Head of caudate nucleus (tissue), 42 donors: ENCODE data around the gene TRMT11.
"Not testable (repeated sequence)": the region's sequence is repeated elsewhere in the genome, so short reads cannot be mapped to it uniquely, and the experiment has no call there.

ENCODE experiments used
- DNase-seq, 42 donors: peaks; one replicate each; pipeline versions ENCODE4 v3.0.0 to v3.0.0-alpha.2; 2020 to 2021; ENCODE audit warnings: mixed read lengths in 7 of 42
- intact Hi-C: fragments of 100-400 bp; cut with DNase I; formaldehyde crosslinking; loops from one replicate; pipeline ENCODE4 v1.15.0; 2022

The TRMT11 gene

DNA sequence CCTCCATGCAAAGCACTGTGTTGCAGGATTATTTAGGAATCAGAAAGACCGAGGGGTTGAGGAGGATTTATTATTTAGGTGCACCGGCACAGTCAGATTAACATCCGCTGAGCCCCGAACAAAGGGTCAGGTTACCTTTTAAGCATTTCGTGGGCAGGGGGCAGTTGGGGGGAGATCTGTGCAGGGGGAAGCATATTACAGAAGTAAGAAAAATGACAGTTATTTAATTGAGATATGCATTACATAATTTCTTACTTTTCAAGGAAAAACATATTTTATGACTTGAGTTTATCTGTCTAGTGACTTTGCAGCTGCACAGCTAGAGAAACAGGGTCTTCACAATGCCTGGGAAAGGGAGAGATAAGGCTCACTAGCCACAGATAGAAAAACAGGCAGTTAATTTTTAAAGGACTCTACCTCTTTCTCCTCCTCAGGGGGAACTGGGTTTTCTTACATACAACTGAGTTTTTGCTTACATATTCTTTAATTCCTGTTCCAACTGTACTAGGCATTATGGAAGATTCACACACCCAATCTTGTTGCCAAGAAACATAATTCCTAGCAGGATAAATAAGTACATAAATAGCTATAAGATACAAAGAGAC is 31.5 kb upstream of the TRMT11 start:
- intact Hi-C loops, result loop anchor here (10.0 kb wide), 1 partner anchor 90 kb away; no protein-coding TSS in a partner anchor
- no peak for DNase-seq

GRCh38 chr6:125955973-125956372 is 30.4 kb upstream of the TRMT11 start:
- intact Hi-C loops, result loop anchor here (2.0 to 10.0 kb wide), 2 partner anchors 91 to 165 kb away; partner anchors contain the start of gene NCOA7
- no peak for DNase-seq

GRCh38 chr6:125956506-125957390 is 29.6 kb upstream of the TRMT11 start, which contains the start of gene HINT3:
Gene HINT3 (plus strand): TSS chr6:125956770. CDS start chr6:125956978, 208 bp downstream.
- intact Hi-C loops, result loop anchor here (2.0 to 10.0 kb wide), 2 partner anchors 92 to 166 kb away; partner anchors contain the start of gene NCOA7
- peak; percentile 96 to 100 (median 98) for DNase-seq

DNA sequence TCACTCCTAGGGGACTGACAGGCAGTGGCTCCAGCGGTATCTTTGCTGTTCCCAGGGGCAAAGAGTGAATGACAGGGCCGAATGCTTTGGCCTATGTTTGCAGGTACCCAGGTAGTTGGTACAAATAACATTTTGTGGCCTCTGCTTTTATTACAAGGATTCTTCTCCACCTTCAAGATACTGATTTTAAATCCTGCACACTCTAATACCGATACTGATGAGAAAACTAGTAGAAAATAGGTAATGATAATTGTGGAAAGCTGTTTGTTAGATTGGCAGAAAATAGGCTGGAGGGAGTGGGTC is 29.0 kb upstream of the TRMT11 start:
- DNase-seq, result no peak

GRCh38 chr6:125957845-125958244 is 28.5 kb upstream of the TRMT11 start:
- intact Hi-C loops, result loop anchor here (2.0 to 10.0 kb wide), 2 partner anchors 93 to 167 kb away; partner anchors contain the start of gene NCOA7
- peak in 24 of 42 donors; percentile 17 to 78 (median 48) for DNase-seq

More for the DNA sequence above, 29.0 kb upstream of the TRMT11 start:
- intact Hi-C loops, result loop anchor here (2.0 to 10.0 kb wide), 2 partner anchors 93 to 167 kb away; partner anchors contain the start of gene NCOA7

DNA sequence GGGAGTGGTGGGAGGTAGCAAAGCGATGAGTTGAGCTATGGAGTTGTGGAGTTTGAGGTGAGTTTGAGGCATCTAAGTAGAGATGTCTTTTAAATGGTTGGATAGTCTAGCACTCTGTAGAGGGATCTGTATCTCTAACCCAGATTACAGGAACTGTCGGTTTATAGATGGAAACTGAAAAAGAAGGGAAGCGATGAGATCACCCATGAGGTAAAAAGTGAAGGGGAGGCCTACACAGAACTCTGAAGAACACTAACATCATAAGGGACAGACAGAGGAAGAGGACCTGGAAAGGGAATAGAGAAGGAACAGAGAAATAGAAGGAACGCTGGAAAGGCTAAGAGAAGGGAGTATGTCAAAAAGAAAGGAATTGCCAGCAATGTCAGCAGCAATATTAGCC is 27.3 kb upstream of the TRMT11 start:
- DNase-seq, result no peak
- intact Hi-C loops, result loop anchor here (10.0 kb wide), 1 partner anchor 94 kb away; no protein-coding TSS in a partner anchor

DNA sequence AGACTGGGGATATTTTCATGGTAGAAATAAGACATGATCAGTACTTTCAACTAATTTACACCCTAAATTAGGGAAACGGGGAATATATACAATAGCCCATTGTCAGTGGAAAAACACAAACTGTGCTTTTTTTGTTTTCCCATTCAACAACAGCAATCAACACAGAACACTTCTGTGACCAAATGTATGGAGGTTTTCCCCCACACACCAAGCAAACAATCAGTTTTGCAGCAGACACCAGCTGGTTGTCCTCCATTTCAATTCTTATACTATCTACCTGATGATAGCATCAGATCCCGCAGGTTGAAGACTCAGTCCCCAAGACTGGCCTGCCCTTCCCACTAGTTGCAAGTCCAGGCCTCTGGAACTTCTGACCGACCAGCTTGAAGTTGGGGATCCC is 25.2 kb upstream of the TRMT11 start:
- intact Hi-C loops, result no loop called here
- DNase-seq, result peak in 9 of 42 donors; percentile 8 to 54 (median 37)

DNA sequence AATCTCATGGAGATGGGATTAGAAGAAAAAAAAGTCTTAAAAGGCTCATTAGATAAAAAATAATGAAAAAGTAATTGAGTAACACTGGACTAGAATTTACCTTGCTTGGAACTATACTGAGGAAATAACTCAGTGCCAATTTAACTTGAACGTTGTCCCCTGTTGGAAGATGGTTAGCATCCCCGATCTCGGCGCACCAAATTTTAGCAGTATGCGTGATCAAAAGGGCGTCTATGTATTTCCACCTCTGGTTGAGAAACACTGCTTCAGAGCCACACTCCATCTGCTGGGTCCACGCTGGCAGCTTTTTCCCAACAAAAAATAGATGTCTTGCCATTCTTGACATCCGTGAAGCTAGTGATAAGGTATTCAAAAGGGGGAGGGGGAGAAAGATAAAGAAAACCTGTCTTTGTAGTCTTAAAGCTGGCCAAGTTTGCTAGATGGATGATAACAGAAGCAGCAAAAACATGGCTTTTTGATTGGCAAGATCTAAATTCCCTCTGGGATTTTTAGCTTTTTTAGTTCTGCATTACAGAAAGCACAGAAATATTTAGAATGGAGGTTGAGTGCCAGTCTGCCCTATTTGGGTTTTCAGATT is 23.3 kb upstream of the TRMT11 start:
- intact Hi-C loops, result no loop called here
- no peak for DNase-seq

DNA sequence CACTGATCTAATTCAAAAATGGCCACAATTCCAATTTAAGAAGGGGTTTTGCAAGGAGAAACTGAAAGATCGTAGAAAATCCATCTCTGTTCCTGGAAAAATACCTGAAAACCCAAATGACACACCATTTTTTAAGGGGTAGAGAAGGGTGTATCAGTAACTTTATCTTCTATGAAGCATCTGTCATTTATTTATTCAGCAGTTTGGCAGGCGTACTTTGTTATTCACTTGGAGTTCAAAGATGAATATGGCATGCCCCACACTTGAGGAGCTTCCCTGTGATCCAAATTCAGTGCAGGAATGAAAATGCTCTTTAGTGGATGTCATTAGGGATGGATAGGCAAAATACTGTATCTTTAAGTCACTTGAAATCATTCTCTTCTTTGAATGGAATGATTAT is 22.5 kb upstream of the TRMT11 start:
- intact Hi-C loops, result no loop called here
- no peak for DNase-seq

DNA sequence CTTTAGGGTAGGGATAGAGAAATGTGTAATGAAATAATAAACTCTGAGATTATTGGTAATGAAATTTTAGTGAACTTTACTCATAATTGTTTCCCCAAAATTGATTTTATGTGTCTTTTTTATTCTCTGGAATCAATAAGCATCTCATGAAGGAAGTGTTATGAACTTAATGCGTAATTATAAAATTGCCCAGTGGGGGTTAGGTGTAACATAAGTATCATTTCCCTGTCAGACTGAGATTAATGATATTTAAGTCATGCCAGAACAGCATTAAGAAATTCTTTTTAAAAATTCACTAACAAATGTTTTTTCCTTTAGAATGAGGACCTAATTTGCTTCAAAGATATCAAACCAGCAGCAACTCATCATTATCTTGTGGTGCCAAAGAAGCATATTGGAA is 19.8 kb upstream of the TRMT11 start:
- no peak for DNase-seq

DNA sequence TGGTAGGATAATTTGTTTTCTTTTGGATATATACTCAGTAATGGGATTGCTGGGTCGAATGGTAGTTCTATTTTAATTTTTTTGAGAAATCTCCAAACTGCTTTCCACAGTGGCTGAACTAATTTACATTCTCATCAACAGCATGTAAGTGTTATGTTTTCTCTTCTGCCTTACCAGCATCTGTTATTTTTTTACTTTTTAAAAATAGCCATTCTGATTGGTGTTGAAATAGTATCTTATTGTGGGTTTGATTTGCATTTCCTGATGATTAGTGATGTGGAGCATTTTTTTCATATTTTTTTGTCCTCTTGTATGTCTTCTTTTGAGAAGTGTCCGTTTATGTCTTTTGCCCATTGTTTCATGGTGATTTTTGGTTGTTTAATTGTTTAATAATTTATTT is 17.8 kb upstream of the TRMT11 start:
- intact Hi-C loops, result no loop called here

More for the DNA sequence above, 19.8 kb upstream of the TRMT11 start:
- intact Hi-C loops, result no loop called here

GRCh38 chr6:125970760-125971159 is 15.6 kb upstream of the TRMT11 start:
- peak in 1 of 42 donors; percentile 9 for DNase-seq
- intact Hi-C loops, result loop anchor here (10.0 kb wide), 1 partner anchor 656 kb away; no protein-coding TSS in a partner anchor

More for the DNA sequence above, 17.8 kb upstream of the TRMT11 start:
- DNase-seq, result no peak

DNA sequence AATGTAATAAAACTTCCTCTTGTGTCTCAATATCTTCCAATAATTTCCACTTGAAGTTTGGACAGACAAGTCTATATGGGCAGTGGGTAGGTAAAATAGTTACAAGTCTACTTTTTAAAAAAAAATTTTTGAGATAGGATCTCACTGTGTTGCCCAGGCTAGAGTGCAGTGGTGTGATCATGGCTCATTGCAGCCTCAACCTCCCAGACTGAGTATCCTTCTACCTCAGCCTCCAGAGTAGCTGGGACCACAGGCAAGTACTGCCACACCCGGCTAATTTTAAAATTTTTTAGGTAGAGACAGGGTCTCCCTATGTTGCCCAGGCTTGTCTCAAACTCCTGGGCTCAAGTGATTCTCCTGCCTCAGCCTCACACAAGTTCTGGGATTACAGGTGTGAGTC is 13.9 kb upstream of the TRMT11 start:
- DNase-seq, result not testable (repeated sequence)
- intact Hi-C loops, result loop anchor here (10.0 kb wide), 1 partner anchor 658 kb away; no protein-coding TSS in a partner anchor

GRCh38 chr6:125974214-125974866 is 12.0 kb upstream of the TRMT11 start:
- no peak for DNase-seq
- intact Hi-C loops, result loop anchor here (10.0 kb wide), 1 partner anchor 660 kb away; no protein-coding TSS in a partner anchor

- DNase-seq, result no peak
- intact Hi-C loops, result loop anchor here (5.0 to 10.0 kb wide), 2 partner anchors 117 to 664 kb away; no protein-coding TSS in a partner anchor
Measured at GRCh38 chr6:125979101-125979500, 7.2 kb upstream of the TRMT11 start.

GRCh38 chr6:125981571-125982185 is 4.7 kb upstream of the TRMT11 start:
- no peak for DNase-seq
- intact Hi-C loops, result no loop called here

GRCh38 chr6:125983246-125983945 is 2.9 kb upstream of the TRMT11 start:
- intact Hi-C loops, result no loop called here
- no peak for DNase-seq

DNA sequence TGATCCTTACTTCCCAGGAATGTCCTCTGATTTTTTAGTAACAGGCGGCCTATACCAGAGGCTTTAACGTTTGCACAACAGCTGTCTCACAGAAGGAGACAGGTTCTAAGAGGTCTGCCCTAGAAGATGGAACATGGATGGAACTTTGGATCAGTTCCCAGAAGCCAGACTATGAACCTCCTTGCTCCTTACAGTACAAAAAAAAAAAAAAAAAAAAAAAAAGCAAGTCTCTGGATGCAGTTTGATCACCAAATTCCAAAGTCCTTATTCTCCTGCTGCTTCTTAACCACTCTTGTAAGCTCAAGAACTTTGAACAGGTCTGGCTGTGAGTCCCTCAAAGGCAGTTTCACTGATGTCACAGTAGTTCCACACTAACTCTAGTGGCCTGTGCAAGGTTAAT is 2.0 kb upstream of the TRMT11 start:
- intact Hi-C loops, result no loop called here
- DNase-seq, result no peak
